ENCODE data around the gene CDH23. TPM values are rescaled to one million over a fixed set of nuclear protein-coding genes. Genes with fewer than 3 reads are reported as not detected.

Gene CDH23
- total and polyA plus RNA-seq, 9 of the 15 experiments (the other 6 are each of a cell fraction or from before 2014, with no cell fraction given) = 0.18 to 1.2 (median 0.47) TPM

- TF ChIP-seq NCOA1 (IDR thresholded peaks at IDR 0.05; ENCODE audit: low read depth) (no peak), RBM39 (optimal IDR thresholded peaks at IDR 0.05; ENCODE audit: low read depth, low read length) (peak; percentile 41), NCOA4 (IDR thresholded peaks at IDR 0.05; ENCODE audit: partially characterized antibody) (no peak), TAF15 (IDR thresholded peaks at IDR 0.05; ENCODE audit: low read depth, low read length) (no peak), ZSCAN29 (IDR thresholded peaks at IDR 0.05) (no peak), ZNF23 (CRISPR knock-in tag; IDR thresholded peaks at IDR 0.05) (no peak), THAP12 (CRISPR knock-in tag; IDR thresholded peaks at IDR 0.05) (no peak; the same call in 1 of the 2 replicates), SMARCA4 (IDR thresholded peaks at IDR 0.05) (no peak), PHB (CRISPR knock-in tag; IDR thresholded peaks at IDR 0.05) (peak; percentile 66; the same call in 1 of the 2 replicates), HMBOX1 (IDR thresholded peaks at IDR 0.05) (no peak), ZNF584 (CRISPR knock-in tag; IDR thresholded peaks at IDR 0.05; ENCODE audit: low read depth) (peak; percentile 78; the same call in 1 of the 2 replicates), MCM5 (IDR thresholded peaks at IDR 0.05; ENCODE audit: low read depth) (no peak), U2AF2 (optimal IDR thresholded peaks at IDR 0.05; ENCODE audit: low read depth, low read length) (no peak)
- TF ChIP-seq, protein P1, sequence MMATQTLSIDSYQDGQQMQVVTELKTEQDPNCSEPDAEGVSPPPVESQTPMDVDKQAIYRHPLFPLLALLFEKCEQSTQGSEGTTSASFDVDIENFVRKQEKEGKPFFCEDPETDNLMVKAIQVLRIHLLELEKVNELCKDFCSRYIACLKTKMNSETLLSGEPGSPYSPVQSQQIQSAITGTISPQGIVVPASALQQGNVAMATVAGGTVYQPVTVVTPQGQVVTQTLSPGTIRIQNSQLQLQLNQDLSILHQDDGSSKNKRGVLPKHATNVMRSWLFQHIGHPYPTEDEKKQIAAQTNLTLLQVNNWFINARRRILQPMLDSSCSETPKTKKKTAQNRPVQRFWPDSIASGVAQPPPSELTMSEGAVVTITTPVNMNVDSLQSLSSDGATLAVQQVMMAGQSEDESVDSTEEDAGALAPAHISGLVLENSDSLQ (IDR thresholded peaks at IDR 0.05) = no peak
- TF ChIP-seq, protein P2, sequence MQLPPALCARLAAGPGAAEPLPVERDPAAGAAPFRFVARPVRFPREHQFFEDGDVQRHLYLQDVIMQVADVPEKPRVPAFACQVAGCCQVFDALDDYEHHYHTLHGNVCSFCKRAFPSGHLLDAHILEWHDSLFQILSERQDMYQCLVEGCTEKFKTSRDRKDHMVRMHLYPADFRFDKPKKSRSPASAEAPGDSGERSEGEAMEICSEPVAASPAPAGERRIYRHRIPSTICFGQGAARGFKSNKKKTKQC (CRISPR knock-in tag; IDR thresholded peaks at IDR 0.05) = no peak
- TF ChIP-seq, protein P3, sequence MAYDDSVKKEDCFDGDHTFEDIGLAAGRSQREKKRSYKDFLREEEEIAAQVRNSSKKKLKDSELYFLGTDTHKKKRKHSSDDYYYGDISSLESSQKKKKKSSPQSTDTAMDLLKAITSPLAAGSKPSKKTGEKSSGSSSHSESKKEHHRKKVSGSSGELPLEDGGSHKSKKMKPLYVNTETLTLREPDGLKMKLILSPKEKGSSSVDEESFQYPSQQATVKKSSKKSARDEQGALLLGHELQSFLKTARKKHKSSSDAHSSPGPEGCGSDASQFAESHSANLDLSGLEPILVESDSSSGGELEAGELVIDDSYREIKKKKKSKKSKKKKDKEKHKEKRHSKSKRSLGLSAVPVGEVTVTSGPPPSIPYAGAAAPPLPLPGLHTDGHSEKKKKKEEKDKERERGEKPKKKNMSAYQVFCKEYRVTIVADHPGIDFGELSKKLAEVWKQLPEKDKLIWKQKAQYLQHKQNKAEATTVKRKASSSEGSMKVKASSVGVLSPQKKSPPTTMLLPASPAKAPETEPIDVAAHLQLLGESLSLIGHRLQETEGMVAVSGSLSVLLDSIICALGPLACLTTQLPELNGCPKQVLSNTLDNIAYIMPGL (CRISPR knock-in tag; IDR thresholded peaks at IDR 0.05) = 0 out of 2 replicates have a peak, but pooled peaks have one; percentile 59
- TF ChIP-seq, protein P4, sequence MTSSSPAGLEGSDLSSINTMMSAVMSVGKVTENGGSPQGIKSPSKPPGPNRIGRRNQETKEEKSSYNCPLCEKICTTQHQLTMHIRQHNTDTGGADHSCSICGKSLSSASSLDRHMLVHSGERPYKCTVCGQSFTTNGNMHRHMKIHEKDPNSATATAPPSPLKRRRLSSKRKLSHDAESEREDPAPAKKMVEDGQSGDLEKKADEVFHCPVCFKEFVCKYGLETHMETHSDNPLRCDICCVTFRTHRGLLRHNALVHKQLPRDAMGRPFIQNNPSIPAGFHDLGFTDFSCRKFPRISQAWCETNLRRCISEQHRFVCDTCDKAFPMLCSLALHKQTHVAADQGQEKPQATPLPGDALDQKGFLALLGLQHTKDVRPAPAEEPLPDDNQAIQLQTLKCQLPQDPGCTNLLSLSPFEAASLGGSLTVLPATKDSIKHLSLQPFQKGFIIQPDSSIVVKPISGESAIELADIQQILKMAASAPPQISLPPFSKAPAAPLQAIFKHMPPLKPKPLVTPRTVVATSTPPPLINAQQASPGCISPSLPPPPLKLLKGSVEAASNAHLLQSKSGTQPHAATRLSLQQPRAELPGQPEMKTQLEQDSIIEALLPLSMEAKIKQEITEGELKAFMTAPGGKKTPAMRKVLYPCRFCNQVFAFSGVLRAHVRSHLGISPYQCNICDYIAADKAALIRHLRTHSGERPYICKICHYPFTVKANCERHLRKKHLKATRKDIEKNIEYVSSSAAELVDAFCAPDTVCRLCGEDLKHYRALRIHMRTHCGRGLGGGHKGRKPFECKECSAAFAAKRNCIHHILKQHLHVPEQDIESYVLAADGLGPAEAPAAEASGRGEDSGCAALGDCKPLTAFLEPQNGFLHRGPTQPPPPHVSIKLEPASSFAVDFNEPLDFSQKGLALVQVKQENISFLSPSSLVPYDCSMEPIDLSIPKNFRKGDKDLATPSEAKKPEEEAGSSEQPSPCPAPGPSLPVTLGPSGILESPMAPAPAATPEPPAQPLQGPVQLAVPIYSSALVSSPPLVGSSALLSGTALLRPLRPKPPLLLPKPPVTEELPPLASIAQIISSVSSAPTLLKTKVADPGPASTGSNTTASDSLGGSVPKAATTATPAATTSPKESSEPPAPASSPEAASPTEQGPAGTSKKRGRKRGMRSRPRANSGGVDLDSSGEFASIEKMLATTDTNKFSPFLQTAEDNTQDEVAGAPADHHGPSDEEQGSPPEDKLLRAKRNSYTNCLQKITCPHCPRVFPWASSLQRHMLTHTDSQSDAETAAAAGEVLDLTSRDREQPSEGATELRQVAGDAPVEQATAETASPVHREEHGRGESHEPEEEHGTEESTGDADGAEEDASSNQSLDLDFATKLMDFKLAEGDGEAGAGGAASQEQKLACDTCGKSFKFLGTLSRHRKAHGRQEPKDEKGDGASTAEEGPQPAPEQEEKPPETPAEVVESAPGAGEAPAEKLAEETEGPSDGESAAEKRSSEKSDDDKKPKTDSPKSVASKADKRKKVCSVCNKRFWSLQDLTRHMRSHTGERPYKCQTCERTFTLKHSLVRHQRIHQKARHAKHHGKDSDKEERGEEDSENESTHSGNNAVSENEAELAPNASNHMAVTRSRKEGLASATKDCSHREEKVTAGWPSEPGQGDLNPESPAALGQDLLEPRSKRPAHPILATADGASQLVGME (CRISPR knock-in tag; IDR thresholded peaks at IDR 0.05) = peak; percentile 47; the same call in 1 of the 2 replicates
Observed at GRCh38 chr10:71747039-71747531, 350.4 kb downstream of the CDH23 start (continued).
